A673 (cell line): ENCODE measurements around the gene TLE1. TPM values are rescaled to one million over a fixed set of nuclear protein-coding genes. Genes with fewer than 3 reads are reported as not detected.

Source experiments
- BruUV-seq: library from RNA; stranded (reverse); fragments of 400-500 nt; replicated peaks from 2 replicates; lab custom pipeline; 2021; lab: Mats Ljungman, UMichigan
- CTCF ChIA-PET: fragments of 300-600 bp; sonication (Branson Sonifier 250); formaldehyde crosslinking; loops from one replicate; lab custom pipeline; 2022; ENCODE audit warnings: antibody characterized with exemption; lab: Charles Lee
- POLR2A ChIA-PET: fragments of 300-600 bp; sonication (Branson Sonifier 250); formaldehyde crosslinking; loops from one replicate; lab custom pipeline; 2022; ENCODE audit warnings: antibody characterized with exemption; ENCODE audit not compliant: low non-redundant PET; lab: Charles Lee
- DNase-seq: peaks from one replicate; pipeline ENCODE4 v3.0.0-alpha.2; 2015; ENCODE audit warnings: low spot score
- H3K27ac ChIP-seq: fragments of 200-600 bp; sonication (generic); 2 replicates; pipeline ENCODE4 v1.5.1; 2016; ENCODE audit warnings: mixed run types, low read depth, mild to moderate bottlenecking, mixed read lengths, antibody characterized with exemption, low read length; ENCODE audit not compliant: poor library complexity, severe bottlenecking
- H3K27me3 ChIP-seq: fragments of 200-600 bp; sonication (generic); replicated peaks from 2 replicates; pipeline ENCODE4 v1.6.1; 2017; ENCODE audit warnings: mixed run types, low read depth, mild to moderate bottlenecking, mixed read lengths, antibody characterized with exemption, low read length; ENCODE audit not compliant: insufficient read depth, poor library complexity
- H3K36me3 ChIP-seq: fragments of 200-600 bp; sonication (generic); 2 replicates; pipeline ENCODE4 v1.6.1; 2016; ENCODE audit warnings: mixed run types, mild to moderate bottlenecking, mixed read lengths, antibody characterized with exemption, low read length; ENCODE audit not compliant: insufficient read depth, poor library complexity, severe bottlenecking
- H3K4me1 ChIP-seq: fragments of 200-600 bp; sonication (generic); 2 replicates; pipeline ENCODE4 v1.6.1; 2017; ENCODE audit warnings: mixed run types, mild to moderate bottlenecking, mixed read lengths, antibody characterized with exemption, low read length; ENCODE audit not compliant: insufficient read depth, poor library complexity, severe bottlenecking
- H3K4me3 ChIP-seq: fragments of 200-600 bp; sonication (generic); 2 replicates; pipeline ENCODE4 v1.5.1; 2016; ENCODE audit warnings: low read depth, mixed run types, mild to moderate bottlenecking, mixed read lengths, low read length; ENCODE audit not compliant: poor library complexity, severe bottlenecking
- H3K9me3 ChIP-seq: fragments of 200-600 bp; sonication (generic); 2 replicates; pipeline ENCODE4 v1.6.1; 2016; ENCODE audit warnings: mixed run types, low read depth, mild to moderate bottlenecking, mixed read lengths, antibody characterized with exemption, low read length; ENCODE audit not compliant: poor library complexity, severe bottlenecking
- CTCF ChIP-seq: fragments of 300-800, 200-600 bp; sonication (generic); conservative IDR thresholded peaks from 2 replicates; pipeline ENCODE4 v1.5.1; 2017; ENCODE audit warnings: low read depth, mild to moderate bottlenecking, antibody characterized with exemption, low read length, moderate library complexity, mixed read lengths
- EZH2 ChIP-seq: fragments of 200-600 bp; sonication (generic); IDR thresholded peaks from 2 replicates; pipeline ENCODE4 v1.6.1; 2017; ENCODE audit warnings: borderline replicate concordance, low read depth, mild to moderate bottlenecking, mixed read lengths, antibody characterized with exemption, low read length; ENCODE audit not compliant: poor library complexity, severe bottlenecking
- intact Hi-C: fragments of 100-400 bp; cut with micrococcal nuclease; formaldehyde crosslinking; loops from one replicate; pipeline ENCODE4 v1.10.0; 2022; ENCODE audit not compliant: unreplicated experiment
- total RNA-seq: library from RNA; stranded (reverse); gene quantifications from 2 replicates; pipeline ENCODE4 v1.2.3, GENCODE V29; 2021

The TLE1 gene
- total RNA-seq, 1 experiment from 2014 or later = 2.2 TPM

- DNase-seq = no peak
- BruUV-seq = no TSS peak
- Histone ChIP-seq H3K27ac (no peak overlapping the region), H3K9me3 (no peaks in the 10 kb centered on the region), H3K36me3 (no peaks in the 10 kb centered on the region), H3K27me3 (no peaks in the 10 kb centered on the region), H3K4me1 (no peaks in the 10 kb centered on the region), H3K4me3 (no peak overlapping the region)
- POLR2A ChIA-PET = no interaction called here
- TF ChIP-seq EZH2 = no peak
- no peak for TF ChIP-seq CTCF
- intact Hi-C loops = no loop called here
- CTCF ChIA-PET = no interaction called here
Observed at GRCh38 chr9:81560851-81561732, 128.3 kb downstream of the TLE1 start.

- Histone ChIP-seq H3K4me1 (no peaks in the 10 kb centered on the region), H3K9me3 (no peaks in the 10 kb centered on the region), H3K4me3 (no peak overlapping the region), H3K36me3 (no peaks in the 10 kb centered on the region), H3K27ac (no peak overlapping the region), H3K27me3 (no peaks in the 10 kb centered on the region)
- no peak for TF ChIP-seq EZH2
- no peak for TF ChIP-seq CTCF
- DNase-seq = no peak
- ChIA-PET POLR2A (no interaction called here), CTCF (no interaction called here)
- intact Hi-C loops = no loop called here
- no TSS peak for BruUV-seq
Observed at GRCh38 chr9:81559709-81560108, 129.6 kb downstream of the TLE1 start.

- TF ChIP-seq CTCF (no peak), EZH2 (no peak)
- DNase-seq = no peak
- H3K27me3 ChIP-seq = no peaks in the 10 kb centered on the region
- no peaks in the 10 kb centered on the region for H3K36me3 ChIP-seq
- no TSS peak for BruUV-seq
- H3K27ac ChIP-seq = no peak overlapping the region
- no peaks in the 10 kb centered on the region for H3K4me1 ChIP-seq
- ChIA-PET POLR2A (no interaction called here), CTCF (no interaction called here)
- intact Hi-C loops = no loop called here
- no peak overlapping the region for H3K4me3 ChIP-seq
- H3K9me3 ChIP-seq = no peaks in the 10 kb centered on the region
Observed at GRCh38 chr9:81559197-81559596, 130.2 kb downstream of the TLE1 start.
